HepG2 (cell line): Measurements from ENCODE around the gene ACSS2. TPM values are rescaled to one million over a fixed set of nuclear protein-coding genes. Genes with fewer than 3 reads are reported as not detected.

Source experiments
- BRCA1 ChIP-seq: sonication (generic); formaldehyde crosslinking; IDR thresholded peaks from 2 replicates; pipeline ENCODE4 v1.4.0; 2020; ENCODE audit warnings: missing genetic modification reagents
- CBX5 ChIP-seq: sonication (generic); formaldehyde crosslinking; IDR thresholded peaks from 2 replicates; pipeline ENCODE4 v1.4.0; 2020; ENCODE audit warnings: missing genetic modification reagents, borderline replicate concordance
- GMEB1 ChIP-seq: sonication (generic); formaldehyde crosslinking; IDR thresholded peaks from 2 replicates; pipeline ENCODE4 v1.5.1; 2020; ENCODE audit warnings: missing genetic modification reagents, mild to moderate bottlenecking, borderline replicate concordance
- MAFK ChIP-seq, 2 experiments: IDR thresholded peaks in 1 of 2; conservative IDR thresholded peaks in 1 of 2; 2 replicates each; pipeline ENCODE4 v1.6.1; 2011; ENCODE audit warnings: improper control_type of control experiment in 2 of 2, low read length in 2 of 2
- NFKB2 ChIP-seq: sonication (generic); formaldehyde crosslinking; IDR thresholded peaks from 2 replicates; pipeline ENCODE4 v1.4.0; 2020; ENCODE audit warnings: missing genetic modification reagents, borderline replicate concordance
- PAX8 ChIP-seq: sonication (generic); formaldehyde crosslinking; IDR thresholded peaks from 2 replicates; pipeline ENCODE4 v1.8.0; 2022; ENCODE audit warnings: mild to moderate bottlenecking, missing genetic modification reagents, borderline replicate concordance
- RFX3 ChIP-seq: IDR thresholded peaks from 2 replicates; pipeline ENCODE4 v1.6.1; 2016; ENCODE audit warnings: missing biosample characterization, missing genetic modification reagents
- RNF2 ChIP-seq: fragments of 450-650 bp; conservative IDR thresholded peaks from 2 replicates; pipeline ENCODE4 v1.6.1; 2016; ENCODE audit warnings: low read depth
- SRSF9 ChIP-seq: fragments of 200-400 bp; formaldehyde crosslinking; IDR thresholded peaks from 2 replicates; pipeline ENCODE4 v1.6.1; 2018; ENCODE audit warnings: borderline replicate concordance, mild to moderate bottlenecking, low read depth, low read length; ENCODE audit not compliant: insufficient read depth, poor library complexity, severe bottlenecking
- TERF1 ChIP-seq: sonication (generic); formaldehyde crosslinking; IDR thresholded peaks from 2 replicates; pipeline ENCODE4 v1.8.0; 2022; ENCODE audit warnings: mild to moderate bottlenecking, missing genetic modification reagents, moderate library complexity
- THAP11 ChIP-seq: IDR thresholded peaks from 2 replicates; pipeline ENCODE4 v1.6.1; 2016; ENCODE audit warnings: missing biosample characterization, missing genetic modification reagents
- ZNF367 ChIP-seq: sonication (generic); formaldehyde crosslinking; IDR thresholded peaks from 2 replicates; pipeline ENCODE4 v1.4.0; 2020; ENCODE audit warnings: missing genetic modification reagents, borderline replicate concordance
- ZNF629 ChIP-seq: sonication (generic); formaldehyde crosslinking; conservative IDR thresholded peaks from 2 replicates; pipeline ENCODE4 v1.5.0; 2020; ENCODE audit warnings: missing genetic modification reagents
- ZNF879 ChIP-seq: sonication (generic); formaldehyde crosslinking; IDR thresholded peaks from 2 replicates; pipeline ENCODE4 v1.8.1; 2023; ENCODE audit warnings: missing genetic modification reagents
- polyA plus RNA-seq, 8 experiments: library from polyadenylated mRNA; depleted of rRNA in 3 of 8; stranded (reverse) in 7 of 8; unstranded in 1 of 8; fragments of >200 nt; fragmentation: Illumina TruSeq in 4 of 8; extraction: Trizol in 4 of 8; gene quantifications; 2 replicates each; pipeline versions ENCODE4 v1.2.1 to v1.2.3, GENCODE V29; 2011 to 2016; ENCODE audit warnings: low read depth in 4 of 8, missing spikeins in 1 of 8, mixed read lengths in 1 of 8; ENCODE audit not compliant: insufficient read depth in 1 of 8
- total RNA-seq, 5 experiments: library from RNA; depleted of rRNA; stranded (reverse); fragments of >200 nt; fragmentation: Illumina TruSeq; extraction: Trizol; gene quantifications; 2 replicates each; pipeline ENCODE4 v1.2.3, GENCODE V29; 2016; ENCODE audit warnings: low read depth in 1 of 5
- TF ChIP-seq, protein P1 (sequence below): sonication (generic); formaldehyde crosslinking; IDR thresholded peaks from 2 replicates; pipeline ENCODE4 v1.4.0; 2020; ENCODE audit warnings: mild to moderate bottlenecking, missing genetic modification reagents
- TF ChIP-seq, protein P2 (sequence below): sonication (generic); formaldehyde crosslinking; IDR thresholded peaks from 2 replicates; pipeline ENCODE4 v1.4.0; 2020; ENCODE audit warnings: low read depth, mild to moderate bottlenecking, missing genetic modification reagents
- TF ChIP-seq, protein P3 (sequence below): sonication (generic); formaldehyde crosslinking; IDR thresholded peaks from 2 replicates; pipeline ENCODE4 v1.4.0; 2020; ENCODE audit warnings: missing genetic modification reagents

The ACSS2 gene
- total and polyA plus RNA-seq, 2 of the 13 experiments (the other 11 are each of a cell fraction or from before 2014, with no cell fraction given) = 72.8 to 89.7 TPM

GRCh38 chr20:34872622-34873224, 3.7 kb upstream of the ACSS2 start, which contains the start of gene GGT7 (continued):
- TF ChIP-seq TERF1 = no peak
- peak; percentile 95 for TF ChIP-seq CBX5 (CRISPR knock-in tag)
- TF ChIP-seq NFKB2 (CRISPR knock-in tag) = peak; percentile 88; the same call in 1 of the 2 replicates
- no peak for TF ChIP-seq SRSF9
- TF ChIP-seq ZNF879 (CRISPR knock-in tag) = no peak
- peak; percentile 89 for TF ChIP-seq THAP11 (CRISPR knock-in tag)
- no peak for TF ChIP-seq RNF2
- TF ChIP-seq BRCA1 (CRISPR knock-in tag) = peak; percentile 26; the same call in 1 of the 2 replicates
- TF ChIP-seq GMEB1 (CRISPR knock-in tag) = peak; percentile 81
- TF ChIP-seq, protein P1, sequence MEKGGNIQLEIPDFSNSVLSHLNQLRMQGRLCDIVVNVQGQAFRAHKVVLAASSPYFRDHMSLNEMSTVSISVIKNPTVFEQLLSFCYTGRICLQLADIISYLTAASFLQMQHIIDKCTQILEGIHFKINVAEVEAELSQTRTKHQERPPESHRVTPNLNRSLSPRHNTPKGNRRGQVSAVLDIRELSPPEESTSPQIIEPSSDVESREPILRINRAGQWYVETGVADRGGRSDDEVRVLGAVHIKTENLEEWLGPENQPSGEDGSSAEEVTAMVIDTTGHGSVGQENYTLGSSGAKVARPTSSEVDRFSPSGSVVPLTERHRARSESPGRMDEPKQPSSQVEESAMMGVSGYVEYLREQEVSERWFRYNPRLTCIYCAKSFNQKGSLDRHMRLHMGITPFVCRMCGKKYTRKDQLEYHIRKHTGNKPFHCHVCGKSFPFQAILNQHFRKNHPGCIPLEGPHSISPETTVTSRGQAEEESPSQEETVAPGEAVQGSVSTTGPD (CRISPR knock-in tag) = no peak
- no peak for TF ChIP-seq RFX3 (CRISPR knock-in tag)
- TF ChIP-seq ZNF629 (CRISPR knock-in tag) = no peak
- TF ChIP-seq PAX8 (CRISPR knock-in tag) = peak; percentile 21; the same call in 1 of the 2 replicates
- no peak; a peak in 2 of 4 replicates for TF ChIP-seq MAFK (conservative IDR thresholded peaks at IDR 0.05 in 1 of 2, IDR thresholded peaks at IDR 0.05 in 1 of 2; ENCODE audit: low read length in 2 of 2)
- TF ChIP-seq, protein P2, sequence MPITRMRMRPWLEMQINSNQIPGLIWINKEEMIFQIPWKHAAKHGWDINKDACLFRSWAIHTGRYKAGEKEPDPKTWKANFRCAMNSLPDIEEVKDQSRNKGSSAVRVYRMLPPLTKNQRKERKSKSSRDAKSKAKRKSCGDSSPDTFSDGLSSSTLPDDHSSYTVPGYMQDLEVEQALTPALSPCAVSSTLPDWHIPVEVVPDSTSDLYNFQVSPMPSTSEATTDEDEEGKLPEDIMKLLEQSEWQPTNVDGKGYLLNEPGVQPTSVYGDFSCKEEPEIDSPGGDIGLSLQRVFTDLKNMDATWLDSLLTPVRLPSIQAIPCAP = no peak
- TF ChIP-seq, protein P3, sequence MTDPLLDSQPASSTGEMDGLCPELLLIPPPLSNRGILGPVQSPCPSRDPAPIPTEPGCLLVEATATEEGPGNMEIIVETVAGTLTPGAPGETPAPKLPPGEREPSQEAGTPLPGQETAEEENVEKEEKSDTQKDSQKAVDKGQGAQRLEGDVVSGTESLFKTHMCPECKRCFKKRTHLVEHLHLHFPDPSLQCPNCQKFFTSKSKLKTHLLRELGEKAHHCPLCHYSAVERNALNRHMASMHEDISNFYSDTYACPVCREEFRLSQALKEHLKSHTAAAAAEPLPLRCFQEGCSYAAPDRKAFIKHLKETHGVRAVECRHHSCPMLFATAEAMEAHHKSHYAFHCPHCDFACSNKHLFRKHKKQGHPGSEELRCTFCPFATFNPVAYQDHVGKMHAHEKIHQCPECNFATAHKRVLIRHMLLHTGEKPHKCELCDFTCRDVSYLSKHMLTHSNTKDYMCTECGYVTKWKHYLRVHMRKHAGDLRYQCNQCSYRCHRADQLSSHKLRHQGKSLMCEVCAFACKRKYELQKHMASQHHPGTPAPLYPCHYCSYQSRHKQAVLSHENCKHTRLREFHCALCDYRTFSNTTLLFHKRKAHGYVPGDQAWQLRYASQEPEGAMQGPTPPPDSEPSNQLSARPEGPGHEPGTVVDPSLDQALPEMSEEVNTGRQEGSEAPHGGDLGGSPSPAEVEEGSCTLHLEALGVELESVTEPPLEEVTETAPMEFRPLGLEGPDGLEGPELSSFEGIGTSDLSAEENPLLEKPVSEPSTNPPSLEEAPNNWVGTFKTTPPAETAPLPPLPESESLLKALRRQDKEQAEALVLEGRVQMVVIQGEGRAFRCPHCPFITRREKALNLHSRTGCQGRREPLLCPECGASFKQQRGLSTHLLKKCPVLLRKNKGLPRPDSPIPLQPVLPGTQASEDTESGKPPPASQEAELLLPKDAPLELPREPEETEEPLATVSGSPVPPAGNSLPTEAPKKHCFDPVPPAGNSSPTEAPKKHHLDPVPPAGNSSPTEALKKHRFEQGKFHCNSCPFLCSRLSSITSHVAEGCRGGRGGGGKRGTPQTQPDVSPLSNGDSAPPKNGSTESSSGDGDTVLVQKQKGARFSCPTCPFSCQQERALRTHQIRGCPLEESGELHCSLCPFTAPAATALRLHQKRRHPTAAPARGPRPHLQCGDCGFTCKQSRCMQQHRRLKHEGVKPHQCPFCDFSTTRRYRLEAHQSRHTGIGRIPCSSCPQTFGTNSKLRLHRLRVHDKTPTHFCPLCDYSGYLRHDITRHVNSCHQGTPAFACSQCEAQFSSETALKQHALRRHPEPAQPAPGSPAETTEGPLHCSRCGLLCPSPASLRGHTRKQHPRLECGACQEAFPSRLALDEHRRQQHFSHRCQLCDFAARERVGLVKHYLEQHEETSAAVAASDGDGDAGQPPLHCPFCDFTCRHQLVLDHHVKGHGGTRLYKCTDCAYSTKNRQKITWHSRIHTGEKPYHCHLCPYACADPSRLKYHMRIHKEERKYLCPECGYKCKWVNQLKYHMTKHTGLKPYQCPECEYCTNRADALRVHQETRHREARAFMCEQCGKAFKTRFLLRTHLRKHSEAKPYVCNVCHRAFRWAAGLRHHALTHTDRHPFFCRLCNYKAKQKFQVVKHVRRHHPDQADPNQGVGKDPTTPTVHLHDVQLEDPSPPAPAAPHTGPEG = peak; percentile 23; the same call in 1 of the 2 replicates
- no peak for TF ChIP-seq ZNF367 (CRISPR knock-in tag)
